ENCODE data around the gene MELK.

Gene MELK

GRCh38 chr9:36676091-36676490 is 103.4 kb downstream of the MELK start:
- DNase-seq (ENCODE audit: low spot score) = no peak

- no peak for DNase-seq (ENCODE audit: low spot score)
Observed at GRCh38 chr9:36676778-36677485, 104.2 kb downstream of the MELK start.

GRCh38 chr9:36677611-36678010 is 104.9 kb downstream of the MELK start:
- no peak for DNase-seq (ENCODE audit: low spot score)

DNA sequence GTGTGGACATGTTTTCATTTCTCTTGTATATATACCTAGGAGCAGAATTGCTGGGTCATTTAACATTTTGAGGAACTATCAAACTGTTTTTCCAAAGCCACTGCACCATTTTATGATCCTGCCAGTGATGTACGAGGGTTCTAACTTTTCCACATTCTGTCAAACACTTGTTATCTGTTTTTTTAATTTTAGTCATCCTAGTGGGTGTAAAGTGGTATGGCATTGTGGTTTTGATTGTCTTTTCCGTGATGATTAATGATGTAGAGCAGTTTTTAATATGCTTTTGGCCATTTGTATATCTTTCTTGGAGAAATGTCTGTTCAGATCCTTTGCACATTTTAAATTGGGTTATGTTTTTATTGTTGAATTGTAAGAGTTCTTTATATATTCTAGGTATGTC is 107.0 kb downstream of the MELK start:
- no peak for DNase-seq (ENCODE audit: low spot score)

GRCh38 chr9:36686471-36686870 is 113.8 kb downstream of the MELK start:
- DNase-seq (ENCODE audit: low spot score) = no peak

- DNase-seq (ENCODE audit: low spot score) = no peak
Observed at GRCh38 chr9:36690412-36691168, 117.9 kb downstream of the MELK start.

DNA sequence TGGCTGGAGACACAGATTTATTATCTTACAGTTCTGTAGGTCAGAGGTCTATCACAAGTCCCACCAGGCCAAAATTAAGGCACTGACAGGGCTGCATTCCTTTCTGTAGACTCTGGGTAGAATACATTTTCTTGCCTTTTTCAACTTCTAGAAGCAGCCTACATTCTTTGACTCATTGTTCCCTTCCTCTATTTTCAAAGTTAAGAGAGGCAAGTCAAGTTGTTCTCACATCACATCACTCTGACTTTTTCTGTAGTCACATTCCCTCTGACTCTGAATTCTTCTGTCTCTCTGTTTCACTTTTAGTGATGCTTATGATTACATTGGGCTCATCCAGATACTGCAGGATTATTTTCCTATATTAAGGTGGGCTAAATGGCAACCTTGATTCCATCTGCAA is 119.0 kb downstream of the MELK start:
- no peak for DNase-seq (ENCODE audit: low spot score)

DNA sequence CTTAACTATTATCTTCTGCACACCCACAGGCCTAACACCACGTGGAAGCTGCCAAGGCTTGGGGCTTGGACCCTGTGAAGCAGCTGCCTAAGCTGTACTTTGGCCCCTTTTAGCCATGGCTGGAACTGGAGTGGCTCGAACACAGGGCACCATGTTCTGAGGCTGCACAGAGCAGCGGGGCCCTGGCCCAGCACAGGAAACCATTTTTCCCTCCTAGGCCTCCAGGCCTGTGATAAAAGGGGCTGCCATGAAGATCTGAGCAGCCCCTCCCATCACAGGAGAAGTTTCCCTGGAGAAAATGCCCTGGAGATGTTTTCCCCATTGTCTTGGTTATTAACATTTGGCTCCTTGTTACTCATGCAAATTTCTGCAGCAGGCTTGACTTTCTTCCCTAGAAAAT is 126.3 kb downstream of the MELK start:
- no peak for DNase-seq (ENCODE audit: low spot score)

- DNase-seq (ENCODE audit: low spot score) = no peak
Observed at GRCh38 chr9:36704148-36704547, 131.5 kb downstream of the MELK start.

DNA sequence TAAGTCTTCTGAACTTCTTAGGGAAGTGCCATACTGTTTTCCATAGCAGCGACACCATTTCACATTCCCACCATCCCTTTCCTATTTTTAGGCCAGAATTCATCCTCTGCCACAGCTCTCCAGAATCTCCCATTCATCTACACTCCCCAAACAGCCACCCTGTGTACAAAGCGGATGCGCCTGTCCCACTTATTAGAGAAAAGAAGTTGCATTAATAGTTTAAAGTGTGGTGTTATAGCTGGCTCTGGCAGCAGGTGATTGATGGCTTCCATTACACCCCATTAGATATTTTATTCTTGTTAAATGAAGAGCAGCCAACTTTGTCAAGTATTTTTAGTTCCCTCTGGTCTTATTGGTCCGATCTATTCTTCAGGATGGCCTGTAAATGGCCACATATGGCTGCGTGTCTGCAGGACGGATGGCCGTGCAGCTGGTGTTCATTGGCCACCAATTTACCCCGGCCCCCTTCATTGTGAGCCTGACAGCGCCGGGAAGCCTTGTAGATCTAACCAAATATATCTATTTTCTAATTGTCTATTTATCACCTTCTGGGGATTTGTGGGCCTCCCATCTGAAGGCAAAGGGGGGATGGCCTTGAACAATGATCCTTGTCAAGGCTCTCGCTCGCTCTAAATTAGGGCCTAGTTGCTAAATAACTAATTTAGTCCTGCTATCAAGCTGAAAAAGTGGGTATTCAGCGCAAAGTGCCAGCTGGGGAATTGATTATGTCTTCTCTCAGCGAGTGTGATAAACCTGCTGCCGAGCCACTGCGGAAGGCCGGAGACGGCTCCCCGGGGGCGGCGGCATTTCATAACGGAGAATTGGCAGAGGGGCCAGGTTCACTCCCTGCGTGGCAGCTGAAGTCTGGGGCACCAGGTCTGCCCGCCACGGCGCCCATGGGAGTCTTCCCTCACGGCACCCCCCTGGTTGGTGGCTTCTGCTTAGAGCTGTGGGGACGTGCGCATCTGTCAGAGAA is 141.1 kb downstream of the MELK start:
- no peak for DNase-seq (ENCODE audit: low spot score)

GRCh38 chr9:36716496-36716895 is 143.8 kb downstream of the MELK start:
- DNase-seq (ENCODE audit: low spot score) = no peak

DNA sequence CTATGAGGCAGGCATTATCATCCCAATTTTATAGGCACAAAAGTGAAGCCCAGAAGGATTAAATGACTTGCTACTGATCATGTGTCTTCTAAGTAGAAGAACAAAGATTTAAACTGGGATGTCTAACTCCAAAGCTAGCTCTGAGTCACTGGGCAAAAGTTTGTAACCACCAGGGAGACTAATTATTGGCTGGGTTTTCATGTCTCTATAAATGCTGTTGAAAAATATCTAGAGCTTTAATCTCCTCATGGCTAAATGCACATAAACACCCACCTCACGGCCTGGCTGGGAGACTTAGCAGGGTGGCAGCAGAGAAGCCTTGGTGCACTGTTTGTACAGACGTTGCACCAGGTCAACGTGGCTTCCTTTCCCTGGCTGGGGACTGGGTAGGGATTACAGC is 144.6 kb downstream of the MELK start:
- no peak for DNase-seq (ENCODE audit: low spot score)

DNA sequence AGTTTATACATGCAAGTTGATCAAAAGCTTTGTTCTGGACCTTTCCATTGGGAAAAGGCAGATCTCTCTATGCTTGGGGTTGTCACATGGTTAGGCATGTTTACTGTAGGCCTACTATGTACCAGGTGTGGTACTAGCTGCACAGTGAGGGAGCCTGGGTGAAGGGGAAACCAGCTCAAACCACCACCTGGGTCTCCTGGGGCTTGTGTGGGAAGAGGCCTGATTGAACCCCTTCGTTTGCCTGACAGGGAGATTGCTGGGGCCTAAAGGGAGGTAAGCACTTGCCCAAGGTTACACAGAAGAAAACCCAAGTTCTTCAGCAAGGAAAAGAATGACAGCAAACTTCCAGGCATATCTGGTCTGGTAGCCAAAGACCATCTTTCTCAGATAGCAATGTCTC is 145.9 kb downstream of the MELK start:
- no peak for DNase-seq (ENCODE audit: low spot score)

GRCh38 chr9:36720043-36720442 is 147.3 kb downstream of the MELK start:
- no peak for DNase-seq (ENCODE audit: low spot score)

GRCh38 chr9:36721846-36722588 is 149.3 kb downstream of the MELK start:
- no peak for DNase-seq (ENCODE audit: low spot score)

GRCh38 chr9:36725777-36726356 is 153.2 kb downstream of the MELK start:
- DNase-seq (ENCODE audit: low spot score) = no peak

All from D341Med (cell line).